Natural killer cell (primary cell): ENCODE measurements around the gene IMP4. TPM values are rescaled to one million over a fixed set of nuclear protein-coding genes. Genes with fewer than 3 reads are reported as not detected.

ENCODE experiments used
- ATAC-seq, 3 donors: fragments of 150-1000 bp in 2 of 3; fragments of 200-7000 bp in 1 of 3; cut with Tn5 transposase; 1 replicate in 1 of 3; 2 replicates in 2 of 3; pipeline ENCODE4 v1.10.0; 2021; ENCODE audit warnings: mild to moderate bottlenecking in 2 of 3, moderate library complexity in 2 of 3
- DNase-seq, 2 donors: peaks; one replicate each; pipeline versions ENCODE4 v3.0.0 to v3.0.0-alpha.2; 2013 to 2021; ENCODE audit warnings: mixed read lengths in 1 of 2
- H3K27ac ChIP-seq: one replicate; pipeline ENCODE4 v1.5.1; 2013; ENCODE audit warnings: mild to moderate bottlenecking, low read length
- H3K27me3 ChIP-seq: one replicate; pipeline ENCODE4 v1.6.1; 2013; ENCODE audit warnings: low read length; ENCODE audit not compliant: control insufficient read depth, insufficient read depth
- H3K36me3 ChIP-seq: one replicate; pipeline ENCODE4 v1.6.1; 2013; ENCODE audit warnings: low read length; ENCODE audit not compliant: control insufficient read depth, insufficient read depth
- H3K4me1 ChIP-seq: one replicate; pipeline ENCODE4 v1.6.1; 2013; ENCODE audit warnings: low read length; ENCODE audit not compliant: control insufficient read depth, insufficient read depth
- H3K4me3 ChIP-seq: one replicate; pipeline ENCODE4 v1.5.1; 2013; ENCODE audit warnings: low read length
- H3K9me3 ChIP-seq: one replicate; pipeline ENCODE4 v1.6.1; 2013; ENCODE audit warnings: low read length; ENCODE audit not compliant: control insufficient read depth, insufficient read depth
- H3K27ac Mint-ChIP-seq, 2 donors: one replicate each; pipeline ENCODE4 v1.8.0; 2022; ENCODE audit warnings: mild to moderate bottlenecking in 2 of 2, mixed read lengths in 2 of 2, moderate library complexity in 1 of 2
- H3K27me3 Mint-ChIP-seq, 2 donors: one replicate each; pipeline ENCODE4 v1.8.0; 2022; ENCODE audit warnings: low read depth in 2 of 2, mixed read lengths in 2 of 2
- H3K36me3 Mint-ChIP-seq: one replicate; pipeline ENCODE4 v1.8.0; 2022; ENCODE audit warnings: mixed read lengths
- H3K4me1 Mint-ChIP-seq, 2 donors: one replicate each; pipeline ENCODE4 v1.8.0; 2022; ENCODE audit warnings: mixed read lengths in 2 of 2
- H3K4me3 Mint-ChIP-seq: one replicate; pipeline ENCODE4 v1.8.0; 2022; ENCODE audit warnings: mild to moderate bottlenecking, moderate library complexity, mixed read lengths
- H3K9me3 Mint-ChIP-seq, 2 donors: one replicate each; pipeline ENCODE4 v1.8.0; 2022; ENCODE audit warnings: mixed read lengths in 2 of 2
- WGBS: methylation state at CpG from one replicate; pipeline ENCODE4 v1.1.7; 2013; ENCODE audit warnings: missing lambda C conversion rate; ENCODE audit not compliant: insufficient coverage; 5-methylcytosine and 5-hydroxymethylcytosine counted together
- intact Hi-C: fragments of 100-400 bp; cut with micrococcal nuclease; formaldehyde crosslinking; loops from one replicate; pipeline ENCODE4 v1.14.2; 2022
- total RNA-seq, 4 donors: library from RNA; stranded (reverse); fragments of 120-200 nt in 1 of 4; gene quantifications; one replicate each; pipeline versions ENCODE4 v1.2.3 to v1.2.4, GENCODE V29; 2013 to 2022
- TF ChIP-seq, protein P1 (sequence below): fragments of 200-600 bp; IDR thresholded peaks from one replicate; pipeline ENCODE4 v1.8.0; 2022; ENCODE audit warnings: antibody characterized with exemption

The IMP4 gene
- total RNA-seq, 3 donors from 2014 or later (not counting 1 experiment from before 2014, with no cell fraction given), result 60.5 to 80.6 (median 72.9) TPM

DNA sequence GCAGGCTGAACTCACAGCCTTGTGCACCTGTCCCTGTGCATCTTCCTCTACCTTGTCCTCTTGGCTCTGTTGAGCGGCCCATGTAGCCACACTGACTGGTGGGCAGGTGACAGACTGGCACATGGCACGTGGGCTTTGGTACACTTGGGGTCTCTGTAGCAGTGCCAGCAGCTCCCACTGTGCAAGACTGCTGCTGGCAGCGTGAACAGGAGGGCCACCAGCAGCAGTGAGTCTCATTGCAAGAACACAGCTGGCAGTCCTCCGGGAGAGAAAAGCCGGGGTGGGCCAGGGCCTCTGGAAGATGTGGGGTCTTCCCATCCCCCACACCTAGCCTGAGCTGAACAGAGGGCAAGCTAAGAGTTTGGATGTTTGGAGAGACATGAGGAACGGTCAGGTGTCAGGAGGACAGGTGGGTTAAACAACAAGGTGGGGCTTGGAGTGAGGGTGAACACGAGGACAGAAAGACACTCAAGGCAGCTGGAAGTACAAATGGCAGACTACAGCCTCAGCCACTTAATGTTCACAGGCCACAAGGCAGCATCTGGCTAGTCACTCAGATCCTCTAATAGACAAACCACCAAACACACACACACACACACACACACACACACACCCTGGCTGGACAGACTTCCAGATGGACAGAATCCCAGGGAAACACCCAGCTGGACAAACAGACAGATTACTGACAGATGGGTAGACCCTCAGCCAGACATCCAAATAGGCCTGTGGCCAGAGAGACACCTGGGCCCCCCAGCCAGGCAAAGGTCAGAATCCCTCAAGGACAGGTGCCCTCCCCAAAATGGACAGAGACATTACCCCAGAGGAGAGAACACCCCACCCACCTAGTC lies 10.8 kb downstream of the IMP4 start:
- intact Hi-C loops, result no loop called here
- 92% methylated on average over 7 of the region's 7 CpGs for WGBS

DNA sequence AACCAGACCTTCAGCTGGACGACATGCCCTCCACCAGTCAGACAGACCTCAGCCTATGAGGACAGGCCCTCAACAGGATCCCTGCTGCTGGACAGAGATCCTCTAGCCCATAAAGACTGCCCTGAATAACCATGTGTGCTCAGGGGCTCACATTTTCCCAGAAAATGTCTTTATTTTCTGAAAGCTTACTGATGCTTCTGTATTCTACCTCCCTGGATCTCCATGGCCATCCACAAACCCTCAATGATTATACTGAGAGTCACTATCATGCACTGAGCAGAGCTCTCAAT lies 11.4 kb downstream of the IMP4 start:
- Mint-ChIP-seq H3K4me1 (peaks cover 16 to 23% of the 10 kb centered on the region in 2 donors), H3K4me3 (peak overlapping the region; percentile 39), H3K9me3 (no peaks in the 10 kb centered on the region), H3K27ac (peak overlapping the region; percentile 60 to 62), H3K27me3 (no peaks in the 10 kb centered on the region), H3K36me3 (no peaks in the 10 kb centered on the region)
- ATAC-seq (no peak), DNase-seq (no peak)
- H3K9me3 ChIP-seq, result no peaks in the 10 kb centered on the region
- no peak overlapping the region for H3K27ac ChIP-seq
- peaks cover 17% of the 10 kb centered on the region for H3K4me1 ChIP-seq
- no peak overlapping the region for H3K4me3 ChIP-seq
- TF ChIP-seq, protein P1, sequence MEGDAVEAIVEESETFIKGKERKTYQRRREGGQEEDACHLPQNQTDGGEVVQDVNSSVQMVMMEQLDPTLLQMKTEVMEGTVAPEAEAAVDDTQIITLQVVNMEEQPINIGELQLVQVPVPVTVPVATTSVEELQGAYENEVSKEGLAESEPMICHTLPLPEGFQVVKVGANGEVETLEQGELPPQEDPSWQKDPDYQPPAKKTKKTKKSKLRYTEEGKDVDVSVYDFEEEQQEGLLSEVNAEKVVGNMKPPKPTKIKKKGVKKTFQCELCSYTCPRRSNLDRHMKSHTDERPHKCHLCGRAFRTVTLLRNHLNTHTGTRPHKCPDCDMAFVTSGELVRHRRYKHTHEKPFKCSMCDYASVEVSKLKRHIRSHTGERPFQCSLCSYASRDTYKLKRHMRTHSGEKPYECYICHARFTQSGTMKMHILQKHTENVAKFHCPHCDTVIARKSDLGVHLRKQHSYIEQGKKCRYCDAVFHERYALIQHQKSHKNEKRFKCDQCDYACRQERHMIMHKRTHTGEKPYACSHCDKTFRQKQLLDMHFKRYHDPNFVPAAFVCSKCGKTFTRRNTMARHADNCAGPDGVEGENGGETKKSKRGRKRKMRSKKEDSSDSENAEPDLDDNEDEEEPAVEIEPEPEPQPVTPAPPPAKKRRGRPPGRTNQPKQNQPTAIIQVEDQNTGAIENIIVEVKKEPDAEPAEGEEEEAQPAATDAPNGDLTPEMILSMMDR, result no peak
- H3K27me3 ChIP-seq, result no peaks in the 10 kb centered on the region
- intact Hi-C loops, result no loop called here
- H3K36me3 ChIP-seq, result no peaks in the 10 kb centered on the region
- WGBS, result 93% methylated on average over 1 of the region's 1 CpG

More for the DNA sequence above, 10.8 kb downstream of the IMP4 start:
- Mint-ChIP-seq H3K4me3 (peak overlapping the region; percentile 45), H3K9me3 (no peaks in the 10 kb centered on the region), H3K4me1 (peaks cover 16 to 23% of the 10 kb centered on the region in 2 donors), H3K27ac (no peak overlapping the region), H3K27me3 (no peaks in the 10 kb centered on the region), H3K36me3 (no peaks in the 10 kb centered on the region)
- Histone ChIP-seq H3K36me3 (no peaks in the 10 kb centered on the region), H3K27me3 (no peaks in the 10 kb centered on the region), H3K27ac (no peak overlapping the region), H3K4me3 (no peak overlapping the region), H3K4me1 (peaks cover 17% of the 10 kb centered on the region), H3K9me3 (no peaks in the 10 kb centered on the region)
- no peak for ATAC-seq
- no peak for DNase-seq
- TF ChIP-seq, protein P1, result no peak

DNA sequence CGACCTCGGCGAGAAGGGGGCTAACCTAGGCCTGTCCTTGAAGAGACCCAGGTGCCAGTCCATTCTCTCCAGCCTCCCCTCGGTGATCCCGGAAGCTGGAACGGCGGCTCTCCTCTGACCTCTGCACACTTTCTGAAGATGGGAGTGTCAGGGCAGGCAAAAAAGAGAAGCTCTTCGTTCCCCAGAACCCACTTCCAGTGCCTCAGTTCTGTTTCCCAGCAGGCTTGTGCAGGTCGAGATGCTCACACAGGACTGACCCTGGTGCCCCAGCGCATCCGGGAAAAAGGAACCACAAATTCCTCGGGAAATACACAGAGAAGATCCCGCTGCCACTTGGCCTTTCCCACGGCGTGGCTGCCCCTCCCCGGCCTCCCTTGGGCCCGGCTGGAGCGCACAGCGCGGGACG lies 12.5 kb downstream of the IMP4 start:
- Histone ChIP-seq H3K4me3 (peak overlapping the region; percentile 56), H3K9me3 (no peaks in the 10 kb centered on the region), H3K27ac (no peak overlapping the region), H3K36me3 (no peaks in the 10 kb centered on the region), H3K27me3 (no peaks in the 10 kb centered on the region), H3K4me1 (peaks cover 17% of the 10 kb centered on the region)
- peaks cover 16 to 27% of the 10 kb centered on the region in 2 donors for H3K4me1 Mint-ChIP-seq
- intact Hi-C loops, result no loop called here
- no peak for DNase-seq
- H3K36me3 Mint-ChIP-seq, result no peaks in the 10 kb centered on the region
- peak overlapping the region; percentile 60 to 62 for H3K27ac Mint-ChIP-seq
- H3K9me3 Mint-ChIP-seq, result no peaks in the 10 kb centered on the region
- H3K27me3 Mint-ChIP-seq, result no peaks in the 10 kb centered on the region
- peak overlapping the region; percentile 88 for H3K4me3 Mint-ChIP-seq
- WGBS, result 27% methylated on average over 21 of the region's 21 CpGs
- TF ChIP-seq, protein P1, result no peak
- ATAC-seq, result no peak
